ENCODE results near the gene MRPS11.
"Not testable (repeated sequence)": the region's sequence is repeated elsewhere in the genome, so short reads cannot be mapped to it uniquely, and the experiment has no call there.

Gene MRPS11

DNA sequence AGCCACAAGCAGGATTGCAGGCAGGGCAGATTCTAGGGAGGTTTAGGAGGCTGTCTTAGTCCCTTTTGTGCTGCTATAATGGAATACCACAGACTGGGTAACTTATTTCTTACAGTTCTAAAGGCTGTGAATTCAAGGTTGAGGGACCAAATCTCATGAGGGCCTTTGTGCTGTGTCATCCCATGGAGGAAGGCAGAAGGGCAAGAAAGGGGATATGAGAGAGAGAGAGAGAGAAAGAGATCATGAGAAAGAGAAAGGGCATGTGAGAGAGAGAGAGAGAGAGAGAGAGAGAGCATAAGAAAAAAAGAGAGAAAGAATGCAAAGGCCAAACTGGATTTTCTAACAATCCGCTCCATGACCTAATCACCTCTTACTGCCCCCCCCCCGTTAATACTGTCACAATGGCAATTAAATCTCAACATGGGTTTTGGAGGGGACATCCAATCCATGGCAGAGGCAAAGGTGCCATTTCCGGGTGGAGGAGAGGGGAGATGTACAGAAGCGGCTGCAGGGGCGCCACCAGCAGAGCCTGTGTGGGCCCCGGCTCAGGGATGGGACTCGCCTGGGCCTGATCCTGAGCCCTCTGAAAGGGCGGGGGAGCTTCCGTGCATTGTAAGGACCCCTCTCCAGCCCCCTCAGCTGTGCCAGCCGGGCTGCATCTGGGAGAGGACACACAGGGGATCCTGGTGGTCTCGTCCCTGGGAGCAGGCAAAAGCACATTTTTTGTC, 20.5 kb downstream of the MRPS11 start:
- no peak for DNase-seq (ENCODE audit: extremely low read depth in 1 of 2, low read depth in 1 of 2)

DNA sequence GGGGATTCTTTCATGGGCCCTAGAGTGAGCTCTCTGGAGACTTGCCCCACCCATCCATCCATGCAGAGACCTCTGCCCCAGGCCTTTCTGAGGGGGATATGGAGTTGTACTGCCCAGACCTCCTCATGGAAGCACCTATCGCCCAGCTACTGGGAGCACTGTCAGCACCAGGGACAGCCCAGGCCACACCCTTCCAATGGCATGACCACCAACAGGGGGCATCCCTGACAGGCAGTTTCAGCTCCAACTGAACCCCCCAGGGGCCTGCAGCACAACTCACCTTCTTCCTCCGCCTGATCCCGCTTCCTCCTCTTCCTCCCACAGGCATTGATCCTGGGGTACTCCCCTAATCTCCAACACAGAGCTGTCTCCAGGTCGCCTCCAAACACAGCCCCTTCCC, 21.8 kb downstream of the MRPS11 start:
- no peak for DNase-seq (ENCODE audit: extremely low read depth in 1 of 2, low read depth in 1 of 2)

DNA sequence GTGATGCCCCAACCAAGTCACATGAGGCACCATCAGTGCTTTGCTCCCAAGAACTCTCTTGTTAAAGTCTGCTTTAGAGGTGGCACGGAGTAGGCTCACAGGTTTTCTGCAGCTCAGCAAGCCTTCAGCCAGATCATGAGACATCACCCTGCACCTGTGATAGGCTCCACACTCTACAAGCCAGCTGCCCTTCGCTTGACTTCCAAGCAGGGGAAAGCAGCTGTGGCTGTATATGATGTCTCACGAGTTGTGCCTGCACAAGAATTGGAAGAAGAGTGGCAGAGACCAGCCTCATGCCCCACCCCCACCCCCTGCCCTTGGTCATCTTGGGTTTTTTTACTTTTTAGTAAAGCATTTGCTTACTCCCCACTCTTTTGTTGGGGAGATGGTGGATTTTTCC, 22.5 kb downstream of the MRPS11 start:
- no peak for DNase-seq (ENCODE audit: extremely low read depth in 1 of 2, low read depth in 1 of 2)

DNA sequence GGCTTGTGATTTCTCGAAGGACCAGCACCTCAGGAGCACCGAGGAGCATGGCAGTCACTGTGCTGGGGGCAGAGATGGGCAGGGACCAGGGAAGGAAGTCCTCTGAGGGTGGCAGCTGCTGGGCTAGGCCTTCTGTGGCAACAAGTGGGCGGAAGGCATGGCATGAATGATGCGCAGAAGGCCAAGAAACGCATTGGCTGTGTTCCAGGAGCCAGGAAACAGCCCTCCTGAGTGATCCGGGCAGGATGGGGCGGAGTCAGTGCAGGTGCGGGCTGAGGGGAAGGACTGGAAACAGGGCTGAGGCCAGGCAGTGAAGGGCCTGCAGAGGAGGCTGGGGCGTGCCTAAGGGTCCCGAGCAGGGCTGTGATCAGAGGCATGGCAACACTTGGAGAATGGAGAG, 23.6 kb downstream of the MRPS11 start:
- no peak for DNase-seq (ENCODE audit: extremely low read depth in 1 of 2, low read depth in 1 of 2)

DNA sequence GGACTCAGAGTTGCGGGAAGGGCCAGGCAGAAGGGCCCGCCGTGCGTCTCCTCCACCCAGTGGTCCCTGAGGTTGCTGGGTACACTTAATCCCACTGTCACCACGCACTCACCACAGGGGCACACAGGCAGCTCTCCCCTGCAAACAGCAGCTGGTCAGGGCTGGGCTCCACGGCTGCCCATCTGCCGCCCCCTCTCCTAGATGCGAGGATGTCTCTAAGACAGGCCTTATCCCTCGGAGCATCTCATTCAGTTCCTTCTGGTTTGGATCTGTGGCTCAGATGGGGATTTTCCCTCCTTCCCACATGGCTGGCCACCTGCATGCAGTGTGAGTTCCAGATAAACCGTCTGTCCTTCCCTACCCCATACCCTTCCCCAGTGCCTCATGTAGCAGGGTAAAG, 26.3 kb downstream of the MRPS11 start:
- no peak for DNase-seq (ENCODE audit: extremely low read depth in 1 of 2, low read depth in 1 of 2)

DNA sequence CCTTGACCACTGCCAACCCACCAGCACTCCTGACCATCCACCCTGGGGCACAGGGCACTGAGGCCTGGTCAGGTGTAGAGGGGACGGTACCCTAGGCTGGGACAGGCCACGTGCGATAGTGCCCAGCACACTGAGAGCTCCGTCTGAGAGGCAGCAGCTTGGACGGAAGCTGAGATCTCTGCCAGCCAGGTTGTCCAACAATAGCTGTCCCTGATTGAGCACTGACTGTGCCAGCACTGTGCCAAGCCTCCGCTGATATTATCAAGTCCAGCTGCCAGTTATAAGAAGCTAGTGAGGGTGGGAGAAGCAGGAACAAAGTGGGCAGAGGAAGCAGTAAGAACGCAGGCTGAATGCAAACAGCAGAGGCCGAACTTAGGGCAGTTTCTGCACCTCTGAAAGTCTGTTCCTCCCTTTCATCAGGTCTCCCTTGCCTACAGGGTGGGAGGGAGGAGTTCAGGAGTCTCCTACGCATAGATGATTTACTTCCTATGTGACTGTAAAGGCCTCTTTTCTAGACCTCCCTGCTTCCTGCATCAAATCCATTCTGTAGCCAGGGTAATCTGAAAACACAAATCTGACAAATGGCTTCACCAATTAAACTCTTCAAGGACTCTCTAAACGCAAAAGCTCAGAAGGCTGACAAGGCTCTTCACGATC, 29.7 kb downstream of the MRPS11 start:
- no peak for DNase-seq (ENCODE audit: extremely low read depth in 1 of 2, low read depth in 1 of 2)

DNA sequence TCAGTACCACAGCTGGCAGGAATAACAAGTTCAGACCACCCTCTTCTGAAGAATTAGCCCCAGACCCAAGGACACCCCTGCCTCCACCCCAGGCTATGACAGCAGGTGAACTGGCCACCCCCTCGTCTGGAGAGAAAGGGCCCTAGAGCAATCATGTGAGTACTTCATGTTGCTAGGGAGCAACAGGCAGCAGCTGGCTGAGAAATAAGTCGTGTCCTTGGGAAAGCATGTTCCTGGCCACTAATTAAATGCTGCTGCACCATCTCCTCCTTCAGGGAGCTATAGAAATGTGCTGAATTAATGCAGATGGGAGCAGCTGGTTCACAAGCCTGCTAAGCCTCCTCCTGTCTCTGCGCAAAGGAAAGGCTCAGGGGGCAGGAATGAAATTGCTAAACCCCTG, 31.5 kb downstream of the MRPS11 start:
- DNase-seq (ENCODE audit: extremely low read depth in 1 of 2, low read depth in 1 of 2) = no peak

DNA sequence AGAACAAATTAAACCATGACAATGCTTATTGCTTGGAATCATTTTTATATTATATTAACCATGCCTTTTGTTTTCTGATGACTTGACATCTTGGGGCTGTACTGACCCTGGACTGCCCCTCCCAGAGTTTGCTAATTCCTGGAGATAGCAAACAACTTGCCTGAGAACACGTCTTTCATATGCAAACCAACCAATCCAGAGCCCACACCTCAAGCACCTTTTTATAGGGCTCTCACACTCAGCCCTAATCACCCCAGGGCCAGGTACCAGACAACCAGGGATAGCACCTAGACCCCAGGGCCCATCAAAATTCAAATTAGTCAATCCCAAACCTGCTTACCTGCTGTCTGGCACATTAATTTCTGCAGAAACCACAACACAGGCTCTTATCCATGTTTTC, 36.9 kb downstream of the MRPS11 start:
- DNase-seq (ENCODE audit: extremely low read depth in 1 of 2, low read depth in 1 of 2) = no peak

DNA sequence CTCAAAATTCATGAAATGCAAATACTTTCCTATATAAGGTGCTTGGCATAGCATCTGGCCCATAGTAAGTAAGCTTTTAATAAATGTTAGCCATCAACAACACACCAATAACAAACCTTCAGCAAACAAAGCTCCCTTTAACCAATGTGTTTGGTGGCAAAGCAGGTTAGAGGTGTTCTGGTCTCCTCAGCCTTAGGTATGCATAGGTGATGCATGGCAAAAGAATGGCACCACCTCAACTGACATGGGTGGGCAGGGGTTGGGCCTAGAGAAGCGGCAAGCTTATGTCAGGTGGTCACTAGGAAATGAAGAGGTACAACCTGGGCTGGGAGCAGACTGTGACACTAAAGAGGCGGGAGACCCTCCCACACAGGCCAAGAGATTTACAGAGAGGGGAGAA, 38.2 kb downstream of the MRPS11 start:
- no peak for DNase-seq (ENCODE audit: extremely low read depth in 1 of 2, low read depth in 1 of 2)

DNA sequence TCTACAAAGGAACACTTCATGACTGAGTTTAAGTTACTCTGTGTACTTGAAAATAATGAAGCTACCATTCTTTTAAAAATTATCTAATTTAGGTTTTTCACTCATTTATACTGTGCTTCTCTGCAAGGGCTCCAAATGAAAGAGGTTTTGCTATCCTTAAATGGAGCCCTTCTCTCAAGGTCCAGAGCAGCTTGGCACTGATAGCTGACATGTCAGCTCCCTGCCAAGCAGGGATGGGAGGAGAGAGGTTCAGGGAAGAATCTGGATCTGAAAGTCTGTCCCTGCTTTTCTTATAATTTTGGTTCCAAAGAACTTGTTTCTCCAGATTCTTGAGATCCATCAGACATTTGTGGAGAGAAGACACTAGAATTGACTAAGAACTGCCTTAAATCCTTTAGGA, 39.1 kb downstream of the MRPS11 start:
- no peak for DNase-seq (ENCODE audit: extremely low read depth in 1 of 2, low read depth in 1 of 2)

DNA sequence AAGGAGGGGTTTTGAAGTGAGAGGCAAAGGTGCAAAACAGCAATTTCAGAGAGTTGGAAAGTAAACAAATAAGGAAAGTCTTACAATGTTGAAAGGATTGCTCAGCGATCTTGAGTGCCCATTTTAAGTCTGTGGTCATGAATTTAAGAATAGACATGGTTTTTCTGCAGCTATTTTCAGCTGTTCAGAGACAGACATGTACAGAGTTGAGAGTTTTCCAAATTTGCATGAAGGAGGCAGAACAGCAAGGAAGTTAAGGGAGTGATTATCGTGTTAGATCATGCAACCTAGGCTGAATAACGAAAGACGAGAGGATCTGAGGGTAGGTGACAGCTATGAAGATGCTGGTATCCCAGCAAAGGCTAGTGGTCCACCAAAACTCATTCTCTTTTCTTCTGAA, 41.8 kb downstream of the MRPS11 start:
- no peak for DNase-seq (ENCODE audit: extremely low read depth in 1 of 2, low read depth in 1 of 2)

DNA sequence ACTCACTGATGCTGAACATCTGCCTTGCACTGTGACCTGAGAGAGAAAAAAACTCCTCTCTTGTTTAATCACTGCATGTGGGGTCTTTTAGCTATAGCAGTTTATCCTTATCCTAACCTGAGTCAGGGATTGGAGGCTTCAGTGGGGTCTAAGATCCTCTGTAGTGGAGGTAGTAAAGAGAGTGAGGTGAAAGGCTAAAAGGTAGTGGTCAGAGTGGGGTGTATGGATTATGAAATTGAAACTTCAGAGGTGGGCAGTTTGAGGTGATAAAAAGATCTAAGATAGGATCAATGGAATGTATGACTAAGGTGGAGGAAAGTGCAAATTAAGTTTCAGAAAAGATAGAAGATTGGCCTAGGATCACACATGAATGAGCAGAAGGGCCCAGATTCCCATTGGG, 42.5 kb downstream of the MRPS11 start:
- DNase-seq (ENCODE audit: extremely low read depth in 1 of 2, low read depth in 1 of 2) = no peak

DNA sequence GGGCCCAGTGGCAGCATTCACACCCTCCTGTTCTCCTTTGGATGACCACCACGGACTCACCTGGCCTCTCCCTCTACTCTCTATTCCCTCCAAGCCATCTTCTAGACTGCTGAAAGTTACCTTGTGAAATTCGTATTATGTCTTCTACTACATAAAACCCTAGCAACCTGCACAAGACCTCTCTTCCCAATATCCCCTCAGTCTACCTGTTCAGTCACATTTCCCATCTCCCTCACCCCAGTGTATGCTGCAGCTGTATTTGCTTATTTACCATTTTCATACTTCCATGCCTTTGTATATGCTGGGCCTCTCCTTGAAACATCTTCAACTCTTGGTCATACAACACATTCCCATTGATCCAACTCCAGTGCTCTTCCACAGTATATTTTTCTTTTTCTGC, 43.7 kb downstream of the MRPS11 start:
- DNase-seq (ENCODE audit: extremely low read depth in 1 of 2, low read depth in 1 of 2) = no peak

DNA sequence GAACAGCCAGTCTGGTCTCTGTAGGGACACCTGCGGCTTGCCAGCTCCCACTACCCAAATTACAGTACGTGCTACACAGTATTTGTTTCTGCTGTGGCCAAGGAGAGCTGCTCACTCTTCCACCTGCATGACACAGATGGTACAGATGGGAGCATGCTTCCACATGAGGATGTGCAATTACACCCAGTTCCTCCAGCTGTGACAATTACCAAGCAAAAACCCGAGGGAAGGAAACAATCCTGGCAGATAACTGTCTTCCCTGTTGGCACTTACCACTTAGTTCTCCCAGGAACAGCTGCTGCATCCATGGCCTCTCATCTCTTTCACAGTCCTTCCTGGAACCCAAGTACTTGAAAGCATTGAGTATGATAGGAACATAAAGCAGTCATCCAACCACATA, 44.6 kb downstream of the MRPS11 start:
- no peak for DNase-seq (ENCODE audit: extremely low read depth in 1 of 2, low read depth in 1 of 2)

DNA sequence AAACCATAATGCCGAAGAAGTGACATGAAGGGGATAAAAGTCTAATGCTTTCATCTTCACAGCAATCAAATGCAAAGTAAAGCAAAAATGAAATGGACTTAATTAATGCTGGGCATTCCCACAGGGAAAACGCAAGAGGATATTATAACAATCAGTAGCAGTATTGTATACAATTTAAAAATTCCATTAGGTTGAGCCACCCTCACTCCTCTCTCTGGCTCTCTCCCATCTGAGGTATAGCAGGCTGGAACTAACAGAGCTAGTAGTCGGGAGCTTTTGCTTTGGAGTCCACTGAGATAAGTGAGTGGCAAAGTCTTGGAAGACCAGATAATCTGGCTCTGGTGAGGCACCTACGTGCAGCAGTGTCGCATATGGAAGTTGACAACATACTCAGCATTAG, 45.1 kb downstream of the MRPS11 start:
- DNase-seq (ENCODE audit: extremely low read depth in 1 of 2, low read depth in 1 of 2) = no peak

DNA sequence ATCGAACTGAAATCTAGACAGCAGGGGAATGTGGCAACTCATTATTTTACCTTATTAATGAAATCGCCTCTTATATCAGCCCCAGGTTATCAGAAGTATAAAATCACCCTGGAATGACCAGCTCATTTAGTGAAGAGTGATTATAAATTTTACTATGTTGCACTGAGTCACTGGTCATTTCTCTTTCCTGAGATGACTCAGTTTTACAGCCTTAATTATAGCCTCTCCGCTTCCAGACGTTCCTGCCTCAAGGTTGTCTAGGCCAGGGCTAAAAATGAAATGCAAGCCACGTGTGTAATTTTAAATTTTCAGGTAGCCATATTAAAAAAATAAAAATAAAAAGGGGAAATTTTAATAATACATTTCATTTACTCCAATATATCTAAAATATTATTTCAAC, 45.7 kb downstream of the MRPS11 start:
- no peak for DNase-seq (ENCODE audit: extremely low read depth in 1 of 2, low read depth in 1 of 2)

DNA sequence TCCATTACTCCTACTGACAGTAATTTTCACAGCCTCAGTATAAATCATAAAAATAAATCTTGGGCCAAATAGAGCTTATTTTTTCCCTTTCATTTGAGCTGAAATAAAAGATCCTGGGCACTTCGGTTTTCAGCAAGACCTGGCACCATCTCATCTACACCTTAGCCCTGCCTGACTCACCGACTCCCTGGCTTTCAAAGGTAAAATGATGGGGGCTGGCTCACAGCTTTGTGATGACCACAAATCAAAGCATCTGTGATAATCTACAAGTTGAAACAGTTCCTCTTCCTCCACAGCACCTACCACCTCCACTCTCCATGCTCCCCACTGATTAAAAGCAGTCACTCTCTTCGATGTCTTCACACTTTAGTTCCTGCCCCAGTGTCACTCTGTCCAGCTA, 51.4 kb downstream of the MRPS11 start:
- no peak for DNase-seq (ENCODE audit: extremely low read depth in 1 of 2, low read depth in 1 of 2)

DNA sequence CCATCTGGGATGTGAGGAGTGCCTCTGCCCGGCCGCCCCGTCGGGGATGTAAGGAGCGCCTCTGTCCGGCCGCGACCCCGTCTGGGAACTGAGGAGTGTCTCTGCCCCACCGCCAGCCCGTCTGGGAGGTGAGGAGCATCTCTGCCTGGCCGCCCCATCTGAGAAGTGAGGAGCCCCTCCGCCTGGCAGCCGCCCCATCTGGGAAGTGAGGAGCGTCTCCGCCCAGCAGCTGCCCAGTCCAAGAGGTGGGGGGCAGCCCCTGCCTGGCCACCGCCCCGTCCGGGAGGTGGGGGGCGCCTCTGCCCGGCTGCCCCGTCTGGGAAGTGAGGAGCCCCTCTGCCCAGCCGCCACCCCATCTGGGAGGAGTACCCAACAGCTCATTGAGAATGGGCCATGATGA, 56.6 kb downstream of the MRPS11 start:
- not testable (repeated sequence) for DNase-seq (ENCODE audit: extremely low read depth in 1 of 2, low read depth in 1 of 2)

DNA sequence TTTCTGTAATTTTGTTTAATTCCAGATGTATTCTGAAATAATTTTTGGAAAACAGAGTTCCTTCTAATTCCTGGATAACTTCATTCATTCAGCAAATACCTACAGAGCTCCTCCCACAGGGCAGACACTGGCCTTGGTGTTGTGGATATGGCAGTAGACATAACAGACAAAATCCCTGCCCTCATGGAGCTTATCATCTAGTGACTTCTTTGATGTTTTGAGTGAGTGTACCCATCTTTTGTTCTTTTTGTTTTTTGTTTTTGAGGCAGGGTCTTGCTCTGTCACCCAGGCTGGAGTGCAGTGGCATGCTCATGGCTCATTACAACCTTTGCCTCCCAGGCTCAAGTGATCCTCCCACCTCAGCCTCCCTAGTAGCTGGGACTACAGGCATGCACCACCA, 57.9 kb downstream of the MRPS11 start:
- no peak for DNase-seq (ENCODE audit: extremely low read depth in 1 of 2, low read depth in 1 of 2)

DNA sequence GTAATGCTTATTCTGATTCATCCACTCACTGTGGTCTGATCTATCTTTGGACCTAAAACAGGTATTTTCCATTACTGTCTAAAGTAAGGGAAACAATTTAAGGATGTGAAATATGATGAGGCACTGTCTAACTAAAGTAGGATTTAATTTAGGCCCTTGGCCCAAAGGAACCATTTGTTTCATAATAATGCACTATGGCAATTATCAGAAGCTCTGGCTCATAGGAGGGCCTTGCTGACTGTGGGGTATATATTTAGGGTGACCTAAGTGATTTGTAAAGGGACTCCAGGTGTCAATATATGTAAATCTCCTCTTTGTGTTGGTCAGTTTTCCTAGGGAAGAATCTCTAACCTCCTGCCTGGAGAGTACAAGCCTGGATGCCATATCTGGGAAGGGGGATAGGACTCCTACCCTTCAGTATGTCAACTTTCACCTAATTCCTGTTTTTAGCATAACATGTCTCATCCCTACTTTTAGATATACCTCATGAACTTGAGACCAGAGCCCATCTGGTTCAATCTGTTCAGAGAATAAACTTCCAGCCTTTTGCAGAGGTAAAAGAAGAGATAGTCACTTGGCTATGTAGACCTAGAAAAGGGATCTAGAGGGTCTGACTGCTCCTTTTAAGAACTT, 58.9 kb downstream of the MRPS11 start:
- DNase-seq (ENCODE audit: extremely low read depth in 1 of 2, low read depth in 1 of 2) = no peak

DNA sequence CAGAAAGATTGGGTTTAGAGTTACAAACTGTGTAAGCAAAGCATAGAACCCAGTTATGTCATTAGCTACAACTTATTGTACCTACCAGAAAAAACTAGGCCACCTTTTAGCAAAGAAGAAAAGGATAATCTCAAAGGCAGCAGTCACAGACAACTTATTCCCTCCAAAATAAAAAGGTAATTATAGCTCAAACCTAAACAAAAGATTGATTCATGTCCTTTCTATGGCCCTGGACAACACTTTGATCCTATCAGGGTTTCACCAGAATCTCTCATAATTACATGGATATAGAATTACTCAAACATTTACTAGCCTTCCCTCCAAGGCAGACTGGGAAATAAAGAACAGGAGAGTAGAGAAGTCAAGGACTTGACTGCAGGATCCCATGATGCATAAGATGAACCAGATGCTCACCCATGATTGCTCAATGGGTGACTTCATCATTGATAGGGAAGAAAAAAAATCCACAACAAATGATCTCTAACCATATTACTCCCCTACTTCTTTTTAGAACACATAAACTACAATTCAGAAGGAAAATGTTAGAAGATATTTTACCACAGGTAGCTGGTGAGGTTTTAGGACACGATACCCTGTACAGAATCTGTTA, 61.6 kb downstream of the MRPS11 start:
- no peak for DNase-seq (ENCODE audit: extremely low read depth in 1 of 2, low read depth in 1 of 2)
